Hematopoietic multipotent progenitor cell treated with erythropoietin and hydrocortisone succinate and interleukin-3 and kit ligand, for 17 days (in vitro differentiated cells): ENCODE results near the gene FBXO28.
A peak's percentile ranks its signal among the peaks of the same experiment; 100 is the strongest.
"Not testable (repeated sequence)": the region's sequence is repeated elsewhere in the genome, so short reads cannot be mapped to it uniquely, and the experiment has no call there.

Source experiments
- DNase-seq: peaks from one replicate; pipeline ENCODE4 v3.0.0-alpha.2; 2015; ENCODE audit warnings: low spot score

Gene FBXO28

GRCh38 chr1:224189561-224189960 lies 75.7 kb downstream of the FBXO28 start:
- DNase-seq, result no peak

DNA sequence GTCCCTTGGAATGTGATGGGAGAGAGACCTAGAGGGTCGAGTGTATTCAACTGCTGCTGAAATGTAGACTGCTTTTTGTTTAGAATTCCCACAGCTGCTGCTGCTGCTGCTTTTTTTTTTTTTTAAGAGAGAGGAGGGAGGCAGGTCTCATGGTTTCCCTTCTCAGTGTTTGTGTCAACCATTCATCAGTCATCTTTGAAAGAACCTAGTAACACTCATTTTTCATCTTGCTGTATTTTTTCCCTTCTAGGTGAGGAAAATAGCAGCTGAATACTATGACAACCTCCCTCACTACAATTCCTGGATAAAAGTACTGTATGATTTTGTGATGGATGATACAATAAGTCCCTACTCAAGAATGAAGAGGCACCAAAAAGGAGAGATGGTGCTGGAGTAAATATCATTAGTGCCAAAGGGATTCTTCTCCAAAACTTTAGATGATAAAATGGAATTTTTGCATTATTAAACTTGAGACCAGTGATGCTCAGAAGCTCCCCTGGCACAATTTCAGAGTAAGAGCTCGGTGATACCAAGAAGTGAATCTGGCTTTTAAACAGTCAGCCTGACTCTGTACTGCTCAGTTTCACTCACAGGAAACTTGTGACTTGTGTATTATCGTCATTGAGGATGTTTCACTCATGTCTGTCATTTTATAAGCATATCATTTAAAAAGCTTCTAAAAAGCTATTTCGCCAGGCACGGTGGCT lies 78.3 kb downstream of the FBXO28 start:
- DNase-seq, result no peak

GRCh38 chr1:224193319-224193966 lies 79.5 kb downstream of the FBXO28 start:
- no peak for DNase-seq

DNA sequence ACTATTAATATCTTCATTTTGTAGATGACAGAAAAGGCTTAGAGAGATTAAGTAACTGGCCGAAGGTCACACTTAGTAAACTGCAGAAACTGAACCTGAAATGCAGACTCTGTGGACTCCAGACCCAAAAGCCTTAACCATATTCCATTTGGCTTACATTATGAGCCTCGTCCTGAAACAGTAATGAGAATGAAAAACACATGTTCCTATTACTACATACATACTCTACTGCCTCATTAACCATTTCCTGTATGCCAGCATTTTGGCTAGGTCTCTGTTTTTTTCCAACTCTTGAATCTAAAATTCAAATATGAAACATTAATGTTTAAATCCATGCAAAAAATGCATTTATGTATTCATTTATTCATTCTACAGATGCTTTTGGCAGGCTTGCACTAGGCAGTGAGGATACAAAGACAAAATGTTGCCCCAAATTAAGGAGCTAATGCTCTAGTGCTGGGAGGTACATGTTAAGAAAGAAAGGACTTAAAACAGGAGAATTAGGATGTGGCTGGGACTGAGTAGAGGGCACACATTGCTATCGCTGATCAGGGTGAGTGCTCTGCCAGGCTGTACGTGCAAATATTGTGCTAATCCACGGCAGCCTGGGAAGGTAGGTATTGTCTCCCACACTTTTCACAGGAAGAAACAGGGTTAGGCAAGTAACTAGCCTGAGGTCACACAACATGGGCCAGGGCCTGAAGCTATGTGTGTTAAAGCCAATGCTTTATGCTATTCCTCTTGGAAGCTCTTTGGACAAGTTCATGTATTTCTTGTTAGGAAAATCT lies 83.1 kb downstream of the FBXO28 start:
- no peak for DNase-seq

- no peak for DNase-seq
These were observed 84.7 kb downstream of the FBXO28 start for GRCh38 chr1:224198572-224198971.

DNA sequence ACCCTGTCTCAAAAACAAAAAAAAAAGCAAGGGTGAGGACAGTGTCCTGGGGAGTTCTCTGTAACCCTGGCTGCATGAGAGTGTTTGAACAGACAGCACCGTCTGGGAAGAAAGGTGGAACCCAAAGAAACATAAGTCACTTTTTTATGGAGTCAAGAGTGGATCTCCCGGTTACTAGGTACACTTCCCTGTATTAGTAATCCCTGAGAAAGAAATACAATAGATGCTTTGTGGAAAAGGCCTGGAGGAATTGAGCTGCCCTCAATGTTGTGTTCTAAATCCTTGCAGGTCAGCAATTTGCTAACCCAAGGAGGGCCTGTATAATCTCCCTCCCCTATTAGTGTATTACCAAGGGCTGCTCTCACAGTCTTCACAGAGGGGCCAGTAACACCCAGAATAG lies 85.8 kb downstream of the FBXO28 start:
- DNase-seq, result no peak

DNA sequence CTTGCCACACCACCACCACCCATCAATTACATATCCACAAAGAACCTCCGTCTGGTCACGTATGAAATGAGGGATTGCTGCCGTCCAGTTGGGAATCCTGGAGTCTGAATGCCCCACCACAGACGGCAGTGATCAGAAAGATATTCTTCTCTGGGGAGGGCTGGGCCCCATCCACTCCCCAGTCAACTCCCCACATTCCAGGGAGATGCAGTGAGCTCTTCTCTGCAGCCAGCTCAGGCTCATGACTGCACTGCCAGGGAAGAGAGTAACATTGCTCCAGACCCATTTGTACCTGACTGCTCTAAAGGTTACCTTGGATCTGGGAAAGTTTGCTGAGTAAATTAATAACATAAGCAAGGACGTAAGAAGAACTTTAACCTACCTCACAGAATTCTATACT lies 87.5 kb downstream of the FBXO28 start:
- DNase-seq, result no peak

DNA sequence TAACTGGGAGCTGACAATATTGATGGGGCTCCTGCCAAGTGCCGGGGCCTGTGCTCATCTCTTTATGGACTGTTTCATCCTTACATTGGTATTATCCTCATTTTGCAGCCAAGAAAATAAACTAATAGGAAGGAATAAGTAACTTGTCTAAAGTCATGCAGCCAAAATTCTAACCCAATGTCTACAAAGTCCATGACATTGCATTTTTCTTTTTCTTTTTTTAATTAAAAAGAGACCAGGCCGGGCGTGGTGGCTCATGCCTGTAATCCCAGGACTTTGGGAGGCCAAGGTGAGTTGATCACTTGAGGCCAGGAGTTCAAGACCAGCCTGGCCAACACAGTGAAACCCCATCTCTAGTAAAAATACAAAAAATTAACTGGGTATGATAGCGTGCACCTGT lies 87.9 kb downstream of the FBXO28 start:
- DNase-seq, result no peak

DNA sequence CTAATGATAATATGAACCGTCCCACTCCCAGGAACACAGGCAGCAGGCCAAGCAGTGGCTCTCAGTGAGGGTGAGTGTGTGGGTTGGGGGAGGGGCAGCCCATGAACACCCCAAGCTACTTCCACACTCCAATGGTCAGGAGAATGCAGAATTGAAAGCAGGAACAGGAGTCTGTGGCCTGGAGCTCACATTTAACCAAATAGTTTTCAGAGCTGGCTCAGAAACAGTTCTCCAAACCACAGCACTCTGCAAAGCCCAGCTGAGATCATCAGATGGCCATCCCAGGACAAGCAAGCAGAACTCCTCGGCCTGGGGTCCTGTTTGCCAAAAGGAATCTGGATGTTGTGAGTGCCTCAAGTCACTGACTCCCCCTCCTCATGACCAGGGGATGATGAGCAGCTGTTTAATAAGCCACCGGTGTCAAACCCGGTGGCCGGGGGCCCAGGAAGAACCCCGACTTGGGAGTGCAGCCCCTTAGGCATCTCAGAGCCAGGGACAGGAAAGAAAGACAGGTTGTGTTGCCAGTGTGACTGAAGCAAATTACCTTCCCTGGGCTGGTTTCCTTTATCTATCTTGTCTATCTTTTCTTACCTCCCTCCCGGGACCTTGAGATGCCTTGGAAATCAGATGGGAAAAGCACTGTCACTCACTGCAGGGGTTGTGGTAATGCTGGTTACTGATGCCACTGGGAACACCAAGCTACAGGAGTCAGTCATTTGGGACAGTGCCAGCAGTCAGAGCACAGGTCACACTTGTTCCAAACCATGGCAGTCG lies 89.5 kb downstream of the FBXO28 start:
- no peak for DNase-seq

DNA sequence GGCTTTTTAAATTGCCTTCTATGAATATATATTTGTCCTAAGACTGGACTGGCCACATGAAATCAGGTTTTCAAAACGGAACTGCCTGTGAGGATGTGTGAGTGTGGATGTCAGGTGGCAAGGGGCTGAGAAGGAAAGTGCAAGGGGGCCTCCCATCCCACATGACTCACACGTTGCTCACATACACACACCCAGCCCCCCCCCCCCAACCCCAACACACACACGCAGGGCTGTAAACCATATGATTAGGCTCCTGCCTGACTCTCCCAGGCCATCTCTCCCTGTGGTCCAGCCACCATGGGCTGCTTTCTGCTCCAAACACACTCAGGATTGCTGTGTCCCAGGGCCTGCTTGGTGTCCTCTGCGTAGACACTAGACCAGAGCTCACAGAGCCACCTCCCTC lies 91.5 kb downstream of the FBXO28 start:
- DNase-seq, result no peak

DNA sequence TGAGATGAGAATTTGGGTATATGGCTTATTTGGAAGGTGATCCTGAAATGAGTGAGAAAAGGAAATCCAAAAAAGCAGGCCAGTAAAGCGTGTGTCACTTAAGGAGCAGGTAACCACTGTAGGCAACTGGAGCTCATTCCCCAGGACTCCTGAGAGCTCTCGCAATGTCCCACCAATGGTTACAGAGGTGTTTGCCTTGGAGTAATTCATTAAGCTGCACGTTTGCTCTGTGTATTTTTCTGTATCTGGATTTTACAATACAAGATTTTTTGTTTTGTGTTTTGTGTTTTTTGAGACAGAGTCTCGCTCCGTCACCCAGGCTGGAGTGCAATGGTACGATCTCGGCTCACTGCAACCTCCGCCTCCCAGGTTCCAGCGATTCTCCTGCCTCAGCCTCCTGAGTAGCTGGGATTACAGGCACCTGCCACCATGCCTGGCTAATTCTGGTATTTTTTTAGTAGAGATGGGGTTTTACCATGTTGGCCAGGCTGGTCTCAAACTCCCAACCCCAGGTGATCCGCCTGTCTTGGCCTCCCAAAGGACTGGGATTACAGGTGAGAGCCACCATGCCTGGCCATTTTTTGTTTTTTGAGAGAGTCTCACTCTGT lies 92.1 kb downstream of the FBXO28 start:
- not testable (repeated sequence) for DNase-seq

- DNase-seq, result peak; percentile 43
These were observed 97.5 kb downstream of the FBXO28 start for GRCh38 chr1:224211206-224211962.
